NCI-H2227 treated with DMSO at 0.1 percent for 48 hours (cell line): ENCODE measurements around the gene GALNT17.
"Not testable (repeated sequence)": the region's sequence is repeated elsewhere in the genome, so short reads cannot be mapped to it uniquely, and the experiment has no call there.

ENCODE experiments used
- DNase-seq: peaks from one replicate; lab custom pipeline; 2025; lab: John Stamatoyannopoulos, UW

GALNT17 gene

GRCh38 chr7:71165708-71166107, 33.8 kb downstream of the GALNT17 start:
- no peak for DNase-seq

- DNase-seq = no peak
These were observed 39.5 kb downstream of the GALNT17 start for GRCh38 chr7:71171476-71171875.

GRCh38 chr7:71173955-71174354, 42.0 kb downstream of the GALNT17 start:
- DNase-seq = no peak

- DNase-seq = no peak
These were observed 50.5 kb downstream of the GALNT17 start for GRCh38 chr7:71182438-71182935.

- no peak for DNase-seq
These were observed 52.2 kb downstream of the GALNT17 start for GRCh38 chr7:71184136-71184535.

- DNase-seq = no peak
These were observed 52.7 kb downstream of the GALNT17 start for GRCh38 chr7:71184609-71185008.

- no peak for DNase-seq
These were observed 54.7 kb downstream of the GALNT17 start for GRCh38 chr7:71186535-71187057.

- DNase-seq = no peak
These were observed 59.8 kb downstream of the GALNT17 start for GRCh38 chr7:71191771-71192170.

- no peak for DNase-seq
These were observed 61.3 kb downstream of the GALNT17 start for GRCh38 chr7:71193099-71193810.

- no peak for DNase-seq
These were observed 66.4 kb downstream of the GALNT17 start for GRCh38 chr7:71198391-71198790.

- no peak for DNase-seq
These were observed 66.9 kb downstream of the GALNT17 start for GRCh38 chr7:71198887-71199286.

- no peak for DNase-seq
These were observed 74.2 kb downstream of the GALNT17 start for GRCh38 chr7:71206184-71206583.

- no peak for DNase-seq
These were observed 76.9 kb downstream of the GALNT17 start for GRCh38 chr7:71208881-71209280.

- not testable (repeated sequence) for DNase-seq
These were observed 77.5 kb downstream of the GALNT17 start for GRCh38 chr7:71209484-71209883.

GRCh38 chr7:71210220-71210619, 78.3 kb downstream of the GALNT17 start:
- DNase-seq = no peak

GRCh38 chr7:71212433-71212832, 80.5 kb downstream of the GALNT17 start:
- not testable (repeated sequence) for DNase-seq

- no peak for DNase-seq
These were observed 84.3 kb downstream of the GALNT17 start for GRCh38 chr7:71216211-71216610.

GRCh38 chr7:71220210-71220695, 88.3 kb downstream of the GALNT17 start:
- DNase-seq = no peak

- no peak for DNase-seq
These were observed 89.1 kb downstream of the GALNT17 start for GRCh38 chr7:71221049-71221448.

GRCh38 chr7:71221549-71221948, 89.6 kb downstream of the GALNT17 start:
- DNase-seq = no peak

- DNase-seq = no peak
These were observed 95.2 kb downstream of the GALNT17 start for GRCh38 chr7:71227126-71227525.

- DNase-seq = no peak
These were observed 97.2 kb downstream of the GALNT17 start for GRCh38 chr7:71229148-71229547.

- no peak for DNase-seq
These were observed 97.8 kb downstream of the GALNT17 start for GRCh38 chr7:71229699-71230098.

GRCh38 chr7:71235253-71235652, 103.3 kb downstream of the GALNT17 start:
- DNase-seq = no peak
